CD4-positive, CD25-positive, alpha-beta regulatory T cell (primary cell): ENCODE results near the gene SMS. TPM values are rescaled to one million over a fixed set of nuclear protein-coding genes. Genes with fewer than 3 reads are reported as not detected.

Experiments used
- ATAC-seq, 2 donors: fragments of 150-1000 bp; cut with Tn5 transposase; one replicate each; pipeline ENCODE4 v1.10.0; 2021; ENCODE audit warnings: low read depth in 2 of 2, moderate number of reproducible peaks in 2 of 2, moderate library complexity in 1 of 2
- DNase-seq, 3 donors: peaks; one replicate each; pipeline versions ENCODE4 v3.0.0 to v3.0.0-alpha.2; 2012 to 2022; ENCODE audit warnings: mixed read lengths in 1 of 3
- H3K27ac ChIP-seq: one replicate; pipeline ENCODE4 v1.7.0; 2013; ENCODE audit warnings: mild to moderate bottlenecking, low read length; ENCODE audit not compliant: insufficient read depth, poor library complexity, severe bottlenecking
- H3K27me3 ChIP-seq: one replicate; pipeline ENCODE4 v1.7.0; 2013; ENCODE audit warnings: low read length; ENCODE audit not compliant: control insufficient read depth, insufficient read depth
- H3K36me3 ChIP-seq: one replicate; pipeline ENCODE4 v1.7.0; 2013; ENCODE audit warnings: mild to moderate bottlenecking, low read length, moderate library complexity; ENCODE audit not compliant: control insufficient read depth, insufficient read depth
- H3K4me1 ChIP-seq: 2 replicates; pipeline ENCODE4 v1.7.0; 2013; ENCODE audit warnings: mild to moderate bottlenecking, low read length; ENCODE audit not compliant: insufficient read depth, control insufficient read depth, poor library complexity, severe bottlenecking
- H3K4me3 ChIP-seq: one replicate; pipeline ENCODE4 v1.7.0; 2013; ENCODE audit warnings: low read depth, mild to moderate bottlenecking, low read length, moderate library complexity
- H3K9me3 ChIP-seq, 2 experiments: 1 replicate in 1 of 2; 2 replicates in 1 of 2; pipeline ENCODE4 v1.7.0; 2013; ENCODE audit warnings: low read length in 2 of 2, mild to moderate bottlenecking in 1 of 2, moderate library complexity in 1 of 2; ENCODE audit not compliant: control insufficient read depth in 2 of 2
- H3K27ac Mint-ChIP-seq, 3 donors: one replicate each; pipeline ENCODE4 v1.8.0; 2020 to 2022; ENCODE audit warnings: mild to moderate bottlenecking in 3 of 3, mixed read lengths in 3 of 3, moderate library complexity in 2 of 3
- H3K27me3 Mint-ChIP-seq: one replicate; pipeline ENCODE4 v1.8.0; 2022; ENCODE audit warnings: mild to moderate bottlenecking, mixed read lengths
- H3K36me3 Mint-ChIP-seq: one replicate; pipeline ENCODE4 v1.8.0; 2020; ENCODE audit warnings: mixed read lengths
- H3K4me1 Mint-ChIP-seq, 4 donors: one replicate each; pipeline ENCODE4 v1.8.0; 2020 to 2022; ENCODE audit warnings: mixed read lengths in 4 of 4, mild to moderate bottlenecking in 1 of 4
- H3K4me3 Mint-ChIP-seq, 4 donors: one replicate each; pipeline ENCODE4 v1.8.0; 2020 to 2022; ENCODE audit warnings: mild to moderate bottlenecking in 4 of 4, mixed read lengths in 4 of 4, moderate library complexity in 3 of 4
- H3K9me3 Mint-ChIP-seq, 7 donors: one replicate each; pipeline ENCODE4 v1.8.0; 2020 to 2022; ENCODE audit warnings: mixed read lengths in 7 of 7, mild to moderate bottlenecking in 3 of 7, moderate library complexity in 2 of 7
- polyA plus RNA-seq, 4 donors: library from polyadenylated mRNA; unstranded; fragments of 300-500 nt; fragmentation: Illumina TruSeq; gene quantifications; one replicate each; pipeline ENCODE4 v1.2.3, GENCODE V29; 2021
- total RNA-seq: library from RNA; stranded (reverse); gene quantifications from one replicate; pipeline ENCODE4 v1.2.3, GENCODE V29; 2022

The SMS gene
- total and polyA plus RNA-seq, 5 donors from 2014 or later: 24.0 to 105 (median 69.1) TPM

GRCh38 chrX:21926527-21927278, 13.8 kb upstream of the SMS start:
- H3K4me1 Mint-ChIP-seq: peaks cover 0 to 14% (median 7%) of the 10 kb centered on the region in 4 donors
- H3K36me3 Mint-ChIP-seq: peaks cover 4% of the 10 kb centered on the region
- H3K4me3 ChIP-seq: peak overlapping the region; percentile 7
- H3K27me3 Mint-ChIP-seq: no peaks in the 10 kb centered on the region
- DNase-seq (peak in 1 of 3 donors; percentile 62), ATAC-seq (peak; percentile 44 to 55)
- H3K4me3 Mint-ChIP-seq: peak overlapping the region in 1 of 4 donors; percentile 6
- H3K9me3 ChIP-seq: no peaks in the 10 kb centered on the region
- H3K36me3 ChIP-seq: no peaks in the 10 kb centered on the region
- no peak overlapping the region for H3K27ac ChIP-seq
- no peaks in the 10 kb centered on the region for H3K27me3 ChIP-seq
- no peaks in the 10 kb centered on the region for H3K4me1 ChIP-seq
- no peak overlapping the region for H3K27ac Mint-ChIP-seq
- H3K9me3 Mint-ChIP-seq: peaks cover 0 to 4% (median 0%) of the 10 kb centered on the region in 7 donors

- peaks cover 0 to 14% (median 7%) of the 10 kb centered on the region in 4 donors for H3K4me1 Mint-ChIP-seq
- no peak overlapping the region for H3K27ac Mint-ChIP-seq
- H3K4me3 Mint-ChIP-seq: no peak overlapping the region
- Histone ChIP-seq H3K4me3 (no peak overlapping the region), H3K4me1 (no peaks in the 10 kb centered on the region), H3K27me3 (no peaks in the 10 kb centered on the region), H3K27ac (no peak overlapping the region), H3K36me3 (no peaks in the 10 kb centered on the region), H3K9me3 (no peaks in the 10 kb centered on the region)
- DNase-seq (no peak), ATAC-seq (no peak)
- H3K9me3 Mint-ChIP-seq: peaks cover 0 to 4% (median 0%) of the 10 kb centered on the region in 7 donors
- no peaks in the 10 kb centered on the region for H3K27me3 Mint-ChIP-seq
- H3K36me3 Mint-ChIP-seq: no peaks in the 10 kb centered on the region
These were observed 11.3 kb upstream of the SMS start for GRCh38 chrX:21929209-21929608.

- ATAC-seq (no peak), DNase-seq (no peak)
- H3K36me3 Mint-ChIP-seq: no peaks in the 10 kb centered on the region
- peaks cover 0 to 4% (median 0%) of the 10 kb centered on the region in 7 donors for H3K9me3 Mint-ChIP-seq
- H3K9me3 ChIP-seq: no peaks in the 10 kb centered on the region
- H3K4me1 ChIP-seq: no peaks in the 10 kb centered on the region
- no peaks in the 10 kb centered on the region for H3K27me3 Mint-ChIP-seq
- no peaks in the 10 kb centered on the region for H3K36me3 ChIP-seq
- no peak overlapping the region for H3K4me3 ChIP-seq
- no peak overlapping the region for H3K27ac ChIP-seq
- H3K27ac Mint-ChIP-seq: peak overlapping the region in 1 of 3 donors; percentile 91
- H3K4me1 Mint-ChIP-seq: peaks cover 0 to 14% (median 7%) of the 10 kb centered on the region in 4 donors
- no peak overlapping the region for H3K4me3 Mint-ChIP-seq
- H3K27me3 ChIP-seq: no peaks in the 10 kb centered on the region
These were observed 9.5 kb upstream of the SMS start for GRCh38 chrX:21930986-21931385.

- no peaks in the 10 kb centered on the region for H3K36me3 ChIP-seq
- H3K27ac ChIP-seq: no peak overlapping the region
- H3K27me3 Mint-ChIP-seq: no peaks in the 10 kb centered on the region
- no peak overlapping the region for H3K4me3 ChIP-seq
- DNase-seq: no peak
- ATAC-seq: no peak
- no peak overlapping the region for H3K4me3 Mint-ChIP-seq
- H3K4me1 Mint-ChIP-seq: peaks cover 0 to 11% (median 5%) of the 10 kb centered on the region in 4 donors
- no peaks in the 10 kb centered on the region for H3K9me3 ChIP-seq
- H3K9me3 Mint-ChIP-seq: peaks cover 0 to 4% (median 0%) of the 10 kb centered on the region in 7 donors
- H3K27me3 ChIP-seq: no peaks in the 10 kb centered on the region
- no peaks in the 10 kb centered on the region for H3K36me3 Mint-ChIP-seq
- H3K4me1 ChIP-seq: no peaks in the 10 kb centered on the region
- no peak overlapping the region for H3K27ac Mint-ChIP-seq
These were observed 8.1 kb upstream of the SMS start for GRCh38 chrX:21932292-21933002.

- Mint-ChIP-seq H3K4me1 (peaks cover 0 to 11% (median 5%) of the 10 kb centered on the region in 4 donors), H3K36me3 (no peaks in the 10 kb centered on the region), H3K27ac (no peak overlapping the region), H3K27me3 (no peaks in the 10 kb centered on the region), H3K4me3 (peak overlapping the region in 1 of 4 donors; percentile 19), H3K9me3 (peaks cover 0 to 4% (median 0%) of the 10 kb centered on the region in 7 donors)
- H3K36me3 ChIP-seq: no peaks in the 10 kb centered on the region
- no peak overlapping the region for H3K4me3 ChIP-seq
- H3K4me1 ChIP-seq: no peaks in the 10 kb centered on the region
- H3K27ac ChIP-seq: no peak overlapping the region
- H3K27me3 ChIP-seq: no peaks in the 10 kb centered on the region
- DNase-seq (no peak), ATAC-seq (no peak)
- no peaks in the 10 kb centered on the region for H3K9me3 ChIP-seq
These were observed 7.4 kb upstream of the SMS start for GRCh38 chrX:21933077-21933476.

- H3K27ac ChIP-seq: no peak overlapping the region
- H3K4me3 Mint-ChIP-seq: no peak overlapping the region
- H3K27me3 ChIP-seq: no peaks in the 10 kb centered on the region
- H3K9me3 ChIP-seq: no peaks in the 10 kb centered on the region
- peaks cover 0 to 1% (median 0%) of the 10 kb centered on the region in 7 donors for H3K9me3 Mint-ChIP-seq
- ATAC-seq: no peak
- no peaks in the 10 kb centered on the region for H3K36me3 ChIP-seq
- no peaks in the 10 kb centered on the region for H3K27me3 Mint-ChIP-seq
- no peak overlapping the region for H3K4me3 ChIP-seq
- H3K4me1 Mint-ChIP-seq: peaks cover 3 to 8% (median 4%) of the 10 kb centered on the region in 4 donors
- no peaks in the 10 kb centered on the region for H3K36me3 Mint-ChIP-seq
- H3K4me1 ChIP-seq: no peaks in the 10 kb centered on the region
- no peak overlapping the region for H3K27ac Mint-ChIP-seq
- DNase-seq: no peak
These were observed 6.1 kb upstream of the SMS start for GRCh38 chrX:21934414-21934813.

- Histone ChIP-seq H3K36me3 (no peaks in the 10 kb centered on the region), H3K27ac (peak overlapping the region; percentile 61), H3K4me3 (no peak overlapping the region), H3K27me3 (no peaks in the 10 kb centered on the region), H3K4me1 (peaks cover 9% of the 10 kb centered on the region), H3K9me3 (no peaks in the 10 kb centered on the region)
- ATAC-seq (no peak), DNase-seq (no peak)
- H3K27ac Mint-ChIP-seq: peak overlapping the region; percentile 43 to 88 (median 67)
- H3K36me3 Mint-ChIP-seq: peaks cover 4% of the 10 kb centered on the region
- H3K9me3 Mint-ChIP-seq: peaks cover 0 to 2% (median 0%) of the 10 kb centered on the region in 7 donors
- H3K27me3 Mint-ChIP-seq: no peaks in the 10 kb centered on the region
- H3K4me3 Mint-ChIP-seq: peak overlapping the region; percentile 70 to 89 (median 82)
- H3K4me1 Mint-ChIP-seq: peaks cover 4 to 26% (median 19%) of the 10 kb centered on the region in 4 donors
These were observed 603 bp upstream of the SMS start for GRCh38 chrX:21939906-21940305.
